Ureter (tissue), 1 donor: Measurements from ENCODE around the gene BHLHE40. TPM values are rescaled to one million over a fixed set of nuclear protein-coding genes. Genes with fewer than 3 reads are reported as not detected.

Experiments
- DNase-seq: peaks from one replicate; pipeline ENCODE4 v3.0.0-alpha.2; 2020; ENCODE audit warnings: low spot score
- total RNA-seq: library from RNA; stranded (reverse); gene quantifications from one replicate; pipeline ENCODE4 v1.2.4, GENCODE V29; 2023
- donor health status: DM: yes; HTN: yes; CAD: no.

Gene BHLHE40
- total RNA-seq, 1 donor from 2014 or later, result 206 TPM

DNA sequence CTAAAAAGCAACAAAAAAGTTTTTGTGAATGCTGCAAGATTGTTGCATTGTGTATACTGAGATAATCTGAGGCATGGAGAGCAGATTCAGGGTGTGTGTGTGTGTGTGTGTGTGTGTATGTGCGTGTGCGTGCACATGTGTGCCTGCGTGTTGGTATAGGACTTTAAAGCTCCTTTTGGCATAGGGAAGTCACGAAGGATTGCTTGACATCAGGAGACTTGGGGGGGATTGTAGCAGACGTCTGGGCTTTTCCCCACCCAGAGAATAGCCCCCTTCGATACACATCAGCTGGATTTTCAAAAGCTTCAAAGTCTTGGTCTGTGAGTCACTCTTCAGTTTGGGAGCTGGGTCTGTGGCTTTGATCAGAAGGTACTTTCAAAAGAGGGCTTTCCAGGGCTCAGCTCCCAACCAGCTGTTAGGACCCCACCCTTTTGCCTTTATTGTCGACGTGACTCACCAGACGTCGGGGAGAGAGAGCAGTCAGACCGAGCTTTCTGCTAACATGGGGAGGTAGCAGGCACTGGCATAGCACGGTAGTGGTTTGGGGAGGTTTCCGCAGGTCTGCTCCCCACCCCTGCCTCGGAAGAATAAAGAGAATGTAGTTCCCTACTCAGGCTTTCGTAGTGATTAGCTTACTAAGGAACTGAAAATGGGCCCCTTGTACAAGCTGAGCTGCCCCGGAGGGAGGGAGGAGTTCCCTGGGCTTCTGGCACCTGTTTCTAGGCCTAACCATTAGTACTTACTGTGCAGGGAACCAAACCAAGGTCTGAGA is 4.7 kb downstream of the BHLHE40 start:
- no peak for DNase-seq

DNA sequence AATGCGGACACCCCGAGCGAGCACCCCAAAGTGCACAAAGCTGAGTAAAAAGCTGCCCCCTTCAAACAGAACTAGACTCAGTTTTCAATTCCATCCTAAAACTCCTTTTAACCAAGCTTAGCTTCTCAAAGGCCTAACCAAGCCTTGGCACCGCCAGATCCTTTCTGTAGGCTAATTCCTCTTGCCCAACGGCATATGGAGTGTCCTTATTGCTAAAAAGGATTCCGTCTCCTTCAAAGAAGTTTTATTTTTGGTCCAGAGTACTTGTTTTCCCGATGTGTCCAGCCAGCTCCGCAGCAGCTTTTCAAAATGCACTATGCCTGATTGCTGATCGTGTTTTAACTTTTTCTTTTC is 5.3 kb downstream of the BHLHE40 start:
- peak; percentile 19 for DNase-seq

DNA sequence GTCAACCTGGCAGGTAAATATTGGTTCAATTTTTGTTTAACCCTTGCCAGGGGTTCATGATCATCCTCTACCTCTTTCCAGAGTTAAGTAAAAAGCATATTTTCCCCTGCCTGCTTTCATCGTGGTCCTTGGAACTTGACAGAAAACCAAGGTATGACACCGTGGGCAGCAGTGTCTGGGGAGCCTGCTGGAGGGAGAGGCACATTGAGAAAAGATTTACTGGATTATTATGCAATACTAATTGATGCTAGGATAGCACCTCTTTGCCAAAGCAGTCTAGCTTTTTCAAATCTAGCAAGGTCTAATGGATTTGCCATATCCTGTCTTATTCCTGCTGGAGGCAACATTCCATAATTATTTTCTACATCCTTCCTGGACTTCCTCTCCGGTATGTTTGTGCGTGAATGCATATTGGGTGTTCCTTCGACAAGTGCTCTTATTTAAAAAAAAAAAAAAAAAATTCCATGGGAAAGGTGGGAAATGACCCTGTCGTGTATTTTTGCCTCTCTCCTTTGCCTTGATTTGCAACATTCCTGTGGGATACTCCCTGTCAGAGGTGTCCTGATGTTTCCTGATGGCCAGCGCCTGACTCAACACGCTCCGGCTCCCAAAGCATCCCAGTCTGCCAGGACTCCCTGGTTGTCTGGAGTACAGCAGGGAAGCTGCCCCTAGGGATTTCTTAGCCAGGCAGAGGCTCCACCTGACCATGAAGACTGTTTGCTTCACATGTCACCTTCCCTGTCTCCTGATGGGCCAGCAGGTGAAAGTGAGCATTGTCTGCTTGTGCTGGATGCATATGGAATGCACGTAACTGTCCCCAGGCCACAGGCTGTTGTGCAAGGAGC is 6.3 kb downstream of the BHLHE40 start:
- DNase-seq, result peak; percentile 48

DNA sequence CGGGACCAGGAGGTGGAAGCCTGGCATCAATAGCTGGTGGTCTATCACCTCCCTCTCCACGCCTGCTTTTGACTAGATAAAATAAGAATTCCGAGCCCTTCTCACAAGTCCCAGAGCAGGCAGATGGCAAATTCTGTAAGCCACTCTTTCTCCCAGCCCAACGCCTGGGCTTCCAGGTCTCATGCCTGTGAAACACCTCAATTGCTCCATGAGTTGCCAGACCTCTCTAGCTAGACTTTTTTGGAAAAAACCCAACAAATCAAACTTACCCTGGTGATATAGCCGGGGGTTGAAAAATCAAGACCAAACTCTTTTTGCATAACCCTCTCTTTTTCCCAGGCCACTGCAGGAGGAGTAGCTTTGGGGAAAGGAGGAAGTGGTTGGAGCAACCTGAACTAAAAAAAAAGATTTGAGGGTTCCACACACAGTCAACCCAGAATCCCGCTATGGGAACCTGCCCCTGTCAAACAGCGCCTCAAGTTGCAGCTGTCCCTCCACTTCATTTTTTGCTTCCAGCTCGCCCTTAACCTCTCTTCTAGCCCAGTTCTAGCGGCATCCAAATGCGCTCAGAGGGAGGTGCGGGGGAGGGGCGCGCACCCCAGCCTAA is 7.0 kb downstream of the BHLHE40 start:
- DNase-seq, result peak; percentile 51

DNA sequence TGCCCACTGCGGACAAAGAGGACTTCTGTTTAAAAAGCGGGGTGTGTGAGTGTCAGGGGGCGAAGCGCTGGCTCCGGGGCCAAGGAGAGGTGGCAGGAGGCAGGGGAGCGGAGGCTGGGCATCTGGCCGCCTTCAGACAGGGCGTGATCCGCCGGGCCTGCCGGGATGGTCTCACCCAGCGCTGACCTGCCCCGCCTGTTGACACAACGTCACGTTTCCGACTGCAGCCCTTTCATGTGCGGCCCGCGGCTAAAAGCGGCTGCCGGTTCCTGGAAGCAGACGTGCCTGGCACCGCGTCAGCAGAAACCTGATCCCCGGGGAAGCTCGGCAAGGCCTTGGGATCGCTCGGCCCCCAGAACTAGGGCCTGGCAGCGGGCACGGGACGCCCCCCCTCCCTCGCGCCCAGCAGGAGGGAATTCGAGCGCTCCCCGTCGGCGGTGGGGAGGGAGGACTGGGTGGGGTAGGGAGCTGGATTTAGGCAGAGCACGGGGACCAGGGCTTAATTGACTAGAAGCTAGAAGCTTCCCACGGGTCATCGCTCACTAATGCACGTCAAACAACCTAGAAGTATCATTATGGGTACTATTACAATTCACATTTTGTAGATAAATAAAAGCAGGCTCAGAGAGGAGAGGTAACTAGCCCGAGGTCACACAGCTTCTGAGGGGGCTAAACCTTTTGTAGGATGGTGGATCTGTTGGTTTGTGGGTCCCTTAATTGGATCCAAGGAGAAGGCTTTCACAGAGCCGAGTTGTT is 7.7 kb downstream of the BHLHE40 start:
- peak; percentile 99 for DNase-seq

DNA sequence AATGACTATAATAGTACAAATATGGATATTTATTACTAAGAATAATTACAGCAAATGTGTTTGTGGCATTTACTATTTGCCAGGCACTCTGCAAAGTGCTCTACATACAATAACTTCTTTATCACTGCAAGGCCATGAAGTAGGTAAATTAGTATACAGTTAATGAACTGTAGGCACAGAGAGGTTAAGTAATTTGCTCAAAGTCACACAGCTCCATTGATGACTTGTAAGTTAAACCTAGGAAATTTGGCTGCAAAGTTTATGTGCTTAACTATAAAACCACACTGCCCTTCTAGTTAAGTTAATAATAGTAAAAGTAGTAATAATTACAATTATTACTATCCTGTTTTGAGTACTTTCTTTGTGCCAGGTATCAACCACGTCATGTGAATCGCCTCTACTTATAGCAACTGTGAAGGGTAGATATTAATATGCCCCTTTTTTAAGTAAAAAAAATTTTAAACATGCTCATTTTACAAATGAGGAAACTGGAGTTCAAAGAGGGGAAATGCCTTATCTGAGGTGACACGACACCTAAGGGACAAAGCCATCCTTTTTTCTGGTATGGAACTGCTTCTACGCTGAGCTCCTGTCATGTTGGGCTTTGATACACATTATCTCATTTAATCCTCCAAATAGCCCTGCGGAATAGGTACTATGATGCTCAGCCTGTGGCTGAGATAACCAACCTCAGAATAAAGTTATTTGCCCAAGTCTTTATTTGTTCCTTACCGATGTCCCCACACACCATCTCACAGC is 8.5 kb downstream of the BHLHE40 start:
- no peak for DNase-seq

DNA sequence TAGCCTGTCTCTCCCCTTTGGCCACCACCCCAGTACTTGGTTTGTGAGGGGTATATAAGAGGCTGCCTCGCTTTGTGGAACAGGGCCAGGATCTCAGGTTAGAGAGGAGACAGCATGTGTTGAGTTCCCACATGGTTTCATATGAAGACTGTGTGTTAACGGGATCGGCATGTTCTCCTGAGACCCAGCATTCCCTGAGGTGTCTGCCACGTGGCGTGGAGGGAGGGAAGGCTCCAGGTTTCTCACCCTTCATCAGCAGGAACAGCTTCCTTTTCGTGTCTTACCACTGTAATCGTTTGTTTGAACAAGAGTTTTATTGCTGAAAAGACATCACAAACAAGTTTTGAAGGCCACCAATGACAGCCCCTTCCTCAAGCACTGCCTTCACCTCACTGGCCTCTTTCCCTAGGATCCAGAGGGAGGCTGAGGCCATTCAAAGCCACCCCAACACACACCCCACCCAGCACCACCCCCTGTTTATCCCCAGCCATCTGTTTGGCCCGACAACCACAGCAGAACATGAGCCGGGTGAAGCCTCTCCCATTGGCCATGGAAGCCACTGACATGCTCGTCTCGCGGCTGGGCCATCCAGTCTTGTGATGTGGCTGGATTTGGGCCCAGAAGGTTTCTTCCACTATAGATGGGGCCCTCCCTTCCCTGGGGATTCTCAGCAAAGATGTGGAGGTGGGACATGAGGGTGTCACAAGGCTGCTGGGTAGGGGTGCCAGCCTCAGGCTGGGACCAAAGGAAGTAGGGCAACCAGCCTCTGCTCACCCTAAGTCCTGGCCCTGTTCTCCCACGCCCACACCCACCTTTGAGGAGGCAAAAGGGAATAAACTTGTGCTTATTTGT is 10.0 kb downstream of the BHLHE40 start:
- DNase-seq, result peak; percentile 65

DNA sequence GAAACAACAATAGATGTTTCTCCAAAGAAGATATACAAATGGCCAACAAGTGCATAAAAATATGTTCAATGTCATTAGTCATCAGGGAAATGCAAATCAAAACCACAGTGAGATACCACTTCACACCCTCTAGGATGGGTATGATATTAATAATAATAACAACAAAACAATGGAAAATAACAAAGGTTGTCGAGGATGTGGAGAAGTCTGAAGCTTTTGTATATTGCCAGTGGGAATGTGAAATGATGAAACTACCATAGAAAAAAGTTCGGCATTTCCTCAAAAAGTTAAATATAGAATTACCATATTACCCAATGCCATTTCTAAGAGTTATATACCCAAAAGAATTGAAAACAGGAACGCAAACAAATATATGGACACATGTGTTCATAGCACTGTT is 10.8 kb downstream of the BHLHE40 start:
- no peak for DNase-seq

DNA sequence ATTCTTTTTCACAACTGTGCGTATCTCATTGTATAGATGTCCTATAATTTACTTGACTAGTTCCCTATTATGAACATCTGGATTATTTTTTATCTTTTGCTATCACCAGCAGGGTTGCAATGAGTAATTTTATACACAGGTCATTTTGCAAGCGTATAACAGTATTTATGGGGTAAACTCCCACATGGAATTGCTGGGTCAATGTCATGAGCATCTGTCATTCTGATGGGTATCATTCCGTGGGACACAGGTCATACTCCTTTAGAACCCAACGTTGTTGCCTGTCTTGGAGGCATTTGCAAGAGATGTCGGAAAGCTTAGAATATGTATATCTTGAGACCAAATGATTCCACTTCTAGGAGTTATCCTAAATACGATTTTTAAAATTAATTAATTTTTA is 12.9 kb downstream of the BHLHE40 start:
- DNase-seq, result no peak

DNA sequence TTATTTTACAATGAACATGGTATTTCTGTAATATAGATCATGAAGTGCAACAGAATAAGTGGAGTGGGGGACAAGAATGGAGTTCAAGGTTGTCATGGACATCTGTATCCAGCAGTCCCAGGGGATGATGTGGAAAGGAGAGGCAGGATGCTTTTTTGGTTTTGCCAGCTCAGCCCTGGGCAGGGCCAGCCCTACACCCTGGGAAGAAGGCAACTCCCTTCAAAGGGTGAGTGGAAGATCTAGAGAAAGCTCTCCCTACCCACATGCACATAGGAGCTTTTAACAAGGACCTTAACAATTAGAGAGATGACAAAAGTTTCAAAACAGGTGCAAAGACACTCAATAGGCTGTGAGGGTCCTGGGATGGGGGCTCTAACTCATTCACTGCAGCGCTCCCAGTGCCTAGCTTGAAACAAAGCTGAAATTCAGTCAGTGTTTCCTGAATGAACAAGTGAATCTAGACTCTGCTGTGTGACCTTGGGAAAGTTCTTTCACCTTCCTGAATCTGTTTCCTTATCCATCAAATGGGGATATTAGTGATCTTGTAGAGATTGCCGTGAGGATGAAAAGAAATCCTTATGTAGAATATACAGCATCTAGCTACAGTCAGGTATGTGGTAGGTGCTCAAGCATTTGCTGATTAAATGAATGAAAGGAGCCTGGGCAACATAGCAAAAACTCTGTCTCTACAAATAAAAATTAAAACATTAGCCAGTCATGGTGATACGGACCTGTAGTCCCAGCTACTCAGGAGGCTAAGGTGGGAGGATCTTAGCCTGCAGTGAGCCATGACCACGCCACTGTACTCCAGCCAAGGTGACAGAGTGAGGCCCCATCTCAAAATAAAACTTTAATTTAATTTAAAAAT is 14.3 kb downstream of the BHLHE40 start:
- DNase-seq, result peak; percentile 15

DNA sequence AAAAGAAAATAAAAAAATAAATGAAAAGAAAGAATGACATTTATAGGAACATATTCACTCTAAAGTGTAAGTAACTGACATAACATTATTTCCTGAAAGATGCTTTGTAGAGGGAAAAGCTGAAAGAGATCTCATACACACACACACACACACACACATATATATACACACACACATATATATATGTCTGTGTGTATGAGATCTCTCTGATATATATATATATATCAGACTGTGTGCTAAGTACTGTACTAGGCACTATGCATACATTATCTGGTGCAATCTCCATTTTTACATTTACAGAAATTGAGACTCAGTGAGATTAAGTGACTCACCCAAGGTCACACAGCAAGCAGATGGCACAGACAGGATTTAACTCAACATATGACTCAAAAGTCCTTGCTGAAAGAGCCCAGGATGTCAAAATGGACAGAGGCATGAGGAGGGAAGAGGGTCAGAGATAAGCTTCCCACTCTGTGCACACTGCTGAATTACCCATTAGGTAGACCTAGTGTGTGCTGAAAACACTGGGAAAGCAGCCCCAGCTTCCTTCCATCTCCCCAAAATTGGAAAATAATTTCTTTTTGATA is 15.0 kb downstream of the BHLHE40 start:
- DNase-seq, result peak; percentile 17

DNA sequence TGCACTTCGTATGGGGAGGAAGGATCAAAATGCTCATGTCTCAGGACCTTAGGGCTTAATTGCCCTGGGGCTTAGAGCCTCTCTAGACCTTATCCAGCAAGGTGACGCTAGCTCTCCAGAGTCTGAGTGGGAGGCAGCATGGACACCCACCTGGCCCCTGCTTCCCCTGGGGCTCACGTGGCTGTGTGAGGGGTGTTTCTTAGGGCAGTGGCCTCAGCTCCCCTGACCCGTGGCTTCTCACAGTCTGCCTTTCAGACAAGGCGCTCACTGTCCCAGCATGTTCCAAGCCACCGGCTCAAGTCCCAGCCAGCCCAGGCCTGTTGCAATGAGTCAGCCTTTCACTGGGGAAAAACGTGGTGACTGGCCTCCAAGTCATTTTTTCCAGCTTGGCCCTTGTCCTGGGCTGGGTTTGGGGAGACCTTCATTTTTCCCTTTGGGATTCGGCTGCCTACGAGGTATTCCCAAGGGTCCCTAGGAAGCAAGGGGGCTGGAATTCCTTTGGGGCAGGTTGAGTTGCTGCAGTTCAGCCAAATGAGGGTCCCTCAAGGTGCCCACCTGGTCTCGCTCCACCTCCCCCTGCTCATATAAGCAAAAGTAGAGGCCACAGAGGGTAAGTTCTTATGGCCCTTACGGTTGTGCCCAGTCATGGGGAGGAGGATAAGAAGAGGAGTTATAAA is 15.7 kb downstream of the BHLHE40 start:
- peak; percentile 92 for DNase-seq

DNA sequence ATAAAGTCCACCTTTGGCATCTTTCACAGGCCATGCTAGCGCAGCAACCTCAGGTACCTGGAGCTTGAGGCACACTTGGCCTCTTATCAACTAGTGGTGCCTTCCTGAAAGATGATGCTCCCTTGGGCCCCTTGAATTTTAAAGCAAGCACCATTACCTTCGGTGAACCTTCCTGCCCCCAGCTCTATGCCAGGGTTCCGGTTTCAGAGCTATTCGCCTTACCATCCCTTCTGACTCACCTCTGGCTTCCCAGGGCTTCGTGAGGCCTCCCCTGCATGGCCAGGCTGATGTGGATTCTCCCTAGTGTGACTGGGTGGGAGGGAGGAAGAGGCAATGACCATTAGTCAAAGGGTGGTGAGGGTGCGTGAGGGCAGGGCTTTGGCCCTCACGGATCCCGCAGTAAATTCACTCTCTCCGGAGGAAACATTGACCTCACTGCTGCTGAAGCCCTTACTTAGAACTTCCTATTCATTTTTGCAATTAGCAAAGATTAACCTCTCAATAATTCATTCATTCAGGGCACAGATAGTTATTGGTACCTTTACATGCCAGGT is 16.3 kb downstream of the BHLHE40 start:
- peak; percentile 40 for DNase-seq

DNA sequence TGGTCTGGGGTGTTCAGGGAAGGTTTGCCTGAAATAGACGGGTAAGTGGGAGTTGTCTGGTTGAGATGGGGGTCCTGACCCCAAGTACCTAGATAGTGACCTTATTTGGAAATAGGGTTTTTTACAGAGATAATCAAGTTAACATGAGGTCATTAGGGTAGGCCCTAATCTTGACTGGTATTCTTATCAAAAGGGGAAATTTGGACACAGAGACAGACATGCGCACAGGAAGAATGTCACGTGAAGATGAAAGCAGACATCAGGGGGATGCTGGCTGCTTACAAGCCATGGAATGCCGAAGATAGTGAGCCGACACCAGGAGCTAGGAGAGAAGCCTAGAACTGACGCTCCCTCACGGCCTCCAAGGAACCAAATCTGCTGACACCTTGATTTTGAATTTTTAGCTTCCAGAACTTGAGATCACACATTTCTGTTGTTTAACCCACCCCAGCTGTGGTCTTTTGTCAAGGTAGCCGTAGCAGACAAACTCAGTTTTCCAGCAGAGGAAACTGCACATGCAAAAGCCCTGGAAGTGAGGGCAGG is 17.1 kb downstream of the BHLHE40 start:
- no peak for DNase-seq

DNA sequence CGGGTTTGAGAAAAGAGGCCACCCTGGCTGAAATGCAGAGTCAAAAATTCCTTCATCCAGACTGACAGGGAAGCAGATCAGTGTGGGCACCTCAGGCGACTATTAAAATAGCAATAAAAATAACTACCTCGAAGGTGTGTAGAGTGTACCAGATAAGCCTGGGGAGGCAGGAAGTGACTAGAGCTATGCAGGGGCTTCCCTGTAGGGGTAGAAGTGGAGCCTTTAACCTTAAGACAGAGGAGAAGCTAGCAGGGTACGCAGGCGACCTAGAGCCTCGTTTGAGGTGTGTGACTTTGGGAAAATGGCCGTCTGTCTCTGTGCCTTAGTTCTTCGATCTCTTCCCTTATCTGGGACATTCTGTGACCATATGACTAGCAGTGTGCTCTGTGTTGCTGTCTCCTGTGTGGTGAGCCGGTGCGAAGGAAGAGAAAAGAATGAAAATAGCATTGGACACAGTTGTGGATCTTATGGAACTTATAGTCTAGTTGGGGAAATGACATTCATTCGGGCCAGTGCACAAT is 17.6 kb downstream of the BHLHE40 start:
- DNase-seq, result no peak

DNA sequence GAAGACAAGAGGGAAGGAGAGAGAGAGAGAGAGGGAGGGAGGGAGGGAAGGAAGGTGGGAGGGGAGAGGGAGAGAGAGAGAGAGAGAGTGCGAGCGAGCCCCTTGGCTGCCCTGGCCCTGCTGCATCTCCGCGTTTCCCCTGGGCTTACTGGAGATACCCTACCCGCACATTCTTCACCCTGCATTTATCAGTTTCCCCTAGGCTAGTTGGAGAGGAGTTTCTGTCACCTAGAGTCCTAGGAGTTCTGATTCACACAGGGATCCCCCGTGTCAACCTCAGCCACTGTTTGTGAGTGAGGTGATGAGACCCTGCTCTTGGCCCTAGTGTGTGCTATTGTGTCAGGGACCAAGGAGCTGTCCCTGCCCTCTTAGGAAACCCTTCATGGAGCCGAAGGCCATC is 18.7 kb downstream of the BHLHE40 start:
- DNase-seq, result no peak

DNA sequence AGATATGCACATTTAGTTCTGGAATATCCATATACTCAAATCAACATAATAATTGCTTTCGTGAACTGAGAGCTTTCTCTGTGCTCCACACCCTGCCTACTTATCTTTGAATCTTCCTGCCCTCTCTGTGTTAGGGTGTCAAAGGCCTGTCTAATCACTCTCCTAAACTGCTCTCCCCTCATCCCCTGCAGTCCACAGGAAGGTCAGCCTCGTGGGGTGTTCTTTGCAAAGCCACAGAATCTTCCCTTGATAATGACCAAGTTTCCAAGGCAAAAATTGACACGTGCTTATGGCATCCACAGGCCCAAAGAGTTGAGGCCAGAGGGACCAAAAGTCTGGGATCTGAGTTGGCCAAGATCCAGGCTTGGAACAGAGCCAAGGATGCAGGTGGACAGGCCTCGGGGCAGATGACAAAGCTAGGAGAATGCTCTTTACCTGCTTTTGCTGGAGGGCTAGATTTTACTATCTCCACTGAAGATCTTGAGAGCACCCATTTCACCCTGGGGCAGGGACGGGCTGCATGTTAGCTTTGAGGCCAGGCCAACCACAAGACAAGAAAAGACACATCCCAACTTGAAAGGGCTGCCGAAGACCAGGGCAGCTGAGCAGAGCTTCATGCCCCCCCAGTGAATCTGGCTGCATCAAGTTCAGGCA is 20.4 kb downstream of the BHLHE40 start:
- DNase-seq, result peak; percentile 62
